HG02840 (cell line): ENCODE measurements around the gene SETD5.

ENCODE experiments used
- ATAC-seq: cut with Tn5 transposase; IDR thresholded peaks from one replicate; pipeline ENCODE4 v1.9.1; 2021; ENCODE audit warnings: mild to moderate bottlenecking, moderate library complexity, moderate number of reproducible peaks; ENCODE audit not compliant: unreplicated experiment, low FRiP score

The SETD5 gene

GRCh38 chr3:9386501-9387321 lies 10.7 kb upstream of the SETD5 start:
- no peak for ATAC-seq

- no peak for ATAC-seq
Measured at GRCh38 chr3:9387322-9387655, 10.1 kb upstream of the SETD5 start.

GRCh38 chr3:9388142-9388541 lies 9.3 kb upstream of the SETD5 start:
- no peak for ATAC-seq

GRCh38 chr3:9388562-9389272 lies 8.7 kb upstream of the SETD5 start:
- no peak for ATAC-seq

- ATAC-seq: no peak
Measured at GRCh38 chr3:9390265-9390888, 7.0 kb upstream of the SETD5 start.

- no peak for ATAC-seq
Measured at GRCh38 chr3:9392041-9392440, 5.4 kb upstream of the SETD5 start.

- no peak for ATAC-seq
Measured at GRCh38 chr3:9395570-9396300, 1.7 kb upstream of the SETD5 start.

GRCh38 chr3:9396301-9396631 lies 1.1 kb upstream of the SETD5 start:
- ATAC-seq: peak; percentile 23

GRCh38 chr3:9396632-9397331 lies 633 bp upstream of the SETD5 start:
- ATAC-seq: peak; percentile 72

GRCh38 chr3:9397906-9398699 lies 688 bp downstream of the SETD5 start:
- ATAC-seq: no peak

- ATAC-seq: no peak
Measured at GRCh38 chr3:9398700-9399336, 1.4 kb downstream of the SETD5 start.

- no peak for ATAC-seq
Measured at GRCh38 chr3:9399337-9399703, 1.9 kb downstream of the SETD5 start.

GRCh38 chr3:9399746-9400145 lies 2.3 kb downstream of the SETD5 start:
- ATAC-seq: no peak

GRCh38 chr3:9400616-9401015 lies 3.2 kb downstream of the SETD5 start:
- no peak for ATAC-seq

GRCh38 chr3:9401986-9402385 lies 4.6 kb downstream of the SETD5 start:
- ATAC-seq: no peak

- ATAC-seq: no peak
Measured at GRCh38 chr3:9402410-9403228, 5.2 kb downstream of the SETD5 start.

- no peak for ATAC-seq
Measured at GRCh38 chr3:9403463-9403862, 6.0 kb downstream of the SETD5 start.

GRCh38 chr3:9404680-9405079 lies 7.3 kb downstream of the SETD5 start:
- no peak for ATAC-seq
